Activated gamma-delta T cell (primary cell): ENCODE data around the gene OR1A1.
"Not testable (repeated sequence)": the region's sequence is repeated elsewhere in the genome, so short reads cannot be mapped to it uniquely, and the experiment has no call there.

ENCODE experiments used
- DNase-seq: peaks from one replicate; lab custom pipeline; 2025; lab: John Stamatoyannopoulos, UW
- total RNA-seq, 2 donors: gene quantifications; one replicate each; lab custom pipeline; 2026; lab: John Stamatoyannopoulos, UW

The OR1A1 gene
- 0 to 0.04 reads per million in 2 donors for total RNA-seq

GRCh38 chr17:3207367-3207766 lies at the start of gene OR1A1:
Gene OR1A1, plus strand, starts transcription at chr17:3207667. Its CDS starts 7,954 bp downstream, at chr17:3215621.
- DNase-seq, result no peak

- DNase-seq, result no peak
Measured at GRCh38 chr17:3167574-3167973, 39.9 kb upstream of the OR1A1 start.

- DNase-seq, result no peak
Measured at GRCh38 chr17:3189961-3190360, 17.5 kb upstream of the OR1A1 start.

- no peak for DNase-seq
Measured at GRCh38 chr17:3197219-3197618, 10.2 kb upstream of the OR1A1 start, which contains the start of gene OR1A2. Gene OR1A2, plus strand, starts transcription at chr17:3197519. Its CDS starts 0 bp downstream, at chr17:3197519.

GRCh38 chr17:3208484-3208883 lies 1.0 kb downstream of the OR1A1 start:
- DNase-seq, result no peak

- no peak for DNase-seq
Measured at GRCh38 chr17:3213001-3213400, 5.5 kb downstream of the OR1A1 start.

GRCh38 chr17:3213587-3213986 lies 6.1 kb downstream of the OR1A1 start:
- DNase-seq, result no peak

GRCh38 chr17:3219978-3220377 lies 12.5 kb downstream of the OR1A1 start:
- DNase-seq, result not testable (repeated sequence)

GRCh38 chr17:3221850-3222249 lies 14.4 kb downstream of the OR1A1 start:
- no peak for DNase-seq

DNA sequence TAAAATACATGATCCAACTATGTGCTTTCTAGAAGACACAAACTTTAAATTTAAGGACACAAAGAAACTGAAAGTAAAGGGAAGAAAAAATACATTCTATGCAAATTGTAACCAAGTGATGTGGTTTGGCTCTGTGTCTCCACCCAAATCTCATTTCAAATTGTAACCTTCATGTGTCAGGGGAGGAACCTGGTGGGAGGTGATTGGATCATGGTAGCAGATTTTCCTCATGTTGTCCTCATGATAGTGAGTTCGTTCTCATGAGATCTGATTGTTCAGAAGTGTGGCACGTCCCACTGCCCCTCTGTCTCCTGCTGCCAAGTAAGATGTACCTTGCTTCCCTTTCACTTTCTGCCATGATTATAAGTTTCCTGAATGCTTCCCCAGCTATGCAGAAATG lies 15.0 kb downstream of the OR1A1 start:
- DNase-seq, result no peak

- DNase-seq, result not testable (repeated sequence)
Measured at GRCh38 chr17:3224721-3225352, 17.4 kb downstream of the OR1A1 start.

- DNase-seq, result not testable (repeated sequence)
Measured at GRCh38 chr17:3232300-3232699, 24.8 kb downstream of the OR1A1 start.

DNA sequence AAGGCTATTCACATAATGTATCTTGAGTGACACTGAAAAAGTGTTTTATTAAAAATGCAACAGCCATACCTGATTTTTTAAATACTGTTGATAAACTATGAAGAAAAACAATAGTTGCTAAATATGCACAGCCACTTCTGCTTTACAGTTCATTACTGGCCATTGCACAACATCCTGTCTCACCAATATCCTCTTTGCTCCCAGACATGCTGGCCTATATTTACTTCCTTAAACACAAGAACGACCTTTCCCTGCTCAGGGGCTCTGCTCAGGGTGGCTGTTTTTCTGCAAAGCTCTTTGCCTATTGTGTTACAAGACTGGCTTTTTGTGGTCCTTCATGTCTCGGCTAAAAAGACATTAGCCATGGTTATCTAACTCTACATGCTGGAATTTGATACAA lies 31.2 kb downstream of the OR1A1 start:
- DNase-seq, result not testable (repeated sequence)

- not testable (repeated sequence) for DNase-seq
Measured at GRCh38 chr17:3241044-3241443, 33.6 kb downstream of the OR1A1 start.

DNA sequence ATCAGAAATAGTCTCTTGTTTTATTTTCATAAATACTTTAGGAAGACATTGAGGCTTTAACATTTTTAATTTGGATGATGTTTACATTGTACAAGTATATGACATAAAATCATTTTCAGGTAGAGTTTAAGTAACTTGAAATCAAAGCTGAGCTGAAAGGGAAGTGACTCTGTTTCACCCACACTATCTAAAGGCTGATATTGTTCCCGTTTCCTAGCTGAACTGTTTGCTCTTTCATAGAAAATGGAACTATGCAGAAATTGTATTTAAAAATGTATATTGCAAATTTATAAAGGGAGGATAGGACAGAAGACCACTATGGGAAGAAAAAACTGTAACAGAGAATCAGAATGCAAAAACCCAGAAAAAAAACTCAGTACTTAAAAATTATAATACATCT lies 37.4 kb downstream of the OR1A1 start:
- not testable (repeated sequence) for DNase-seq

- DNase-seq, result not testable (repeated sequence)
Measured at GRCh38 chr17:3249013-3249412, 41.5 kb downstream of the OR1A1 start.

- DNase-seq, result no peak
Measured at GRCh38 chr17:3256575-3256974, 49.1 kb downstream of the OR1A1 start.

- DNase-seq, result no peak
Measured at GRCh38 chr17:3260163-3260562, 52.7 kb downstream of the OR1A1 start.

DNA sequence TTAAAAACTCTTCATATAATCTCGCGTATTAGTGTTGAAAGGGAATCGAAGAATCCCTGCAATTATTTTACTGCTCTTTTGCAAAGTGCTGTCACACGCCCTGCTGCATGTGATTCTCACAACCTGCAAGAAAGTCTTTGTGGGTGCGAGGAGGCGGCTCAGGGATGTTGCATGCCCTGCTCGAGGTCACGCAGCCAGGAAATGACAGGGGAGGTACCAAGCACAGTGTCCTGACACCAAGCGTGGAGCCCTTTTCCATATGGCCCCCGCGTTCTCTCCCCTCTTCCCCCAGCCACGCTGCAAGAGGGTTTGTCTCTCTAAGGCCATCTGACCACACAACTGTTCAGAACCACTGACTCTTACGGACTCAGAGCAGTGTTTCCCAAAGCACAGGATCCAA lies 53.1 kb downstream of the OR1A1 start:
- no peak for DNase-seq
